ENCODE results near the gene ATOX1.
A peak's percentile ranks its signal among the peaks of the same experiment; 100 is the strongest.
"Not testable (repeated sequence)": the region's sequence is repeated elsewhere in the genome, so short reads cannot be mapped to it uniquely, and the experiment has no call there.

The ATOX1 gene

DNA sequence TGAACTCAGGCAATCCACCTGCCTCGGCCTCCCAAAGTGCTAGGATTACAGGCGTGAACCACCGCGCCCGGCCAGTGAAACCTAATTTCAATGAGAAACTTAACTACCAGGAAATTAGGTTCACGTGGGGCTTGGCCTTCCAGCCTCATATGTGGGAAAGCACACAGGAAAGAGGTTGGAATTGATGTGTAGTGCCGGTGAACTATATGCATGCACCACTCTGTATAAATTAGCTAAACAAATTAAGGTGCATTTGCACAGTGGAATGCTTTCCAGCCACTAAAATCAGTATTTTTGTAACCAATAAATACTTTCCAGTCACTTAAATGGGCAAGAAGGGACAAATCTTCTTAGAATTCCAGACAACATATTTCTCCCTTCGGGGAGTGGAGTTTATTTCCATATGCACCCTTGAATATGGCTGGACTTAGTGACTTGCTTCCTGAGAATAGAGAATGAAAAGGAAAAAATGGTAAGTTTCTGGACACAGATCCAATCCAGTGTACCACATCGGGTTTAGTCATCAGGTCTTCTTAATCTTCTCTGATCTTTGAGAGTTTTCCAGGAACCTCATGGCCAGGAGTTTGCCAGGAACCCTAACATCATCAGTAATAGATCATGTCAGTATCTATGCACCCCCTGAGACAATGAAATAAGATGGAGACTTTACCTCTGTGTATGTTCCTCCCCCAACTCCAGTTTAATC lies 24.9 kb downstream of the ATOX1 start:
- peak; percentile 95 for DNase-seq

DNA sequence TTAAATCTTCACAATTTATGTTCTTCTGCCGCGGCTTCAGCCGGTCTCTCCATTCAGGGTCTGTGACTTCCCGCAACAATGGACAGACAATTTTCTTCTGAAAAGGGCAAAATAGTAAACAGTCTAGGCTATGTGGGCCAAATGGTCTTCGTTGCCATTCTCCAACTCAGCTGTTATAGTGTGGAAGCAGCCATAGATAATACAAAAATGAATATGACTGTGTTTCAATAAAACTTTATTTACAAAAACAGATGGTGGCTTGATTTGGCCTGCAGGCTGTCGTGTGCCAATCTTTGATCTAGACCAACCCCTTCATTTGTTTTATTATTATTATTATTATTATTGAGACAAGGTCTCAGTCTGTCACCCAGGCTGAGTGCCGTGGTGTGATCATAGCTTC lies 28.1 kb downstream of the ATOX1 start:
- DNase-seq = no peak

DNA sequence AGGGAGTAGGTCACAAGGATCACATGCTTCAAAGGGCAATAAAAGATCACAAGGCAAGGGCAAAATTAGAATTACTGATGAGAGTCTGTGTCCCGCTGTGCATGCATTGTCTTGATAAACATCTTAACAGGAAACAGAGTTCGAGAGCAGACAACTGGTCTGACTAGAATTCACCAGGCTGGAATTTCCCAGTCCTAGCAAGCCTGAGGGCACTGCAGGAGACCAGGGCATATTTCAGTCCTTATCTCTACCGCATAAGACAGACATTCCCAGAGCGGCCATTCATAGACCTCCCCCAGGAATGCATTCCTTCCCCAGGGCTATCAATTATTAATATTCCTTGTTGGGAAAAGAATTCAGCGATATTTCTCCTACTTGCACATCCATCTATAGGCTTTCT lies 28.8 kb downstream of the ATOX1 start:
- not testable (repeated sequence) for DNase-seq

DNA sequence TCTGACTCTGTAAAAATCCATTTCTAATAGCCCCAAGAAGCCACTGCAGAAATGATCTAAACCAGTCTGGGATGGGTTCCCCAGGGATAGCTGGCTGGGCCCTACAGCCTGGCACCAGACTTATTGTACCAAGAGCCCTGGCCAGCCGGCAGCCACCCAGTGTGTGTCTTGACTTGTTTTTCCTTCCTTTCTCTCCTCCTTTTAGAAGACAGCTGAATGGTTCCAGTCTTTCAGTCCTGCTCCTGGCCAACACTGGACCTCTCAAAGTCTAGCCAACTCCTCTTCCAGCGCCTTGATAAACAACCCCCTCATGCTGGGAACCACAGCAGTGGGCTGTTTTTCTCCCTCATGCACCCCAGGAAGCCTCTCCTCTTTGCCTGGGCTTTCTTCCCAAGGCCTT lies 34.1 kb downstream of the ATOX1 start:
- DNase-seq = no peak

DNA sequence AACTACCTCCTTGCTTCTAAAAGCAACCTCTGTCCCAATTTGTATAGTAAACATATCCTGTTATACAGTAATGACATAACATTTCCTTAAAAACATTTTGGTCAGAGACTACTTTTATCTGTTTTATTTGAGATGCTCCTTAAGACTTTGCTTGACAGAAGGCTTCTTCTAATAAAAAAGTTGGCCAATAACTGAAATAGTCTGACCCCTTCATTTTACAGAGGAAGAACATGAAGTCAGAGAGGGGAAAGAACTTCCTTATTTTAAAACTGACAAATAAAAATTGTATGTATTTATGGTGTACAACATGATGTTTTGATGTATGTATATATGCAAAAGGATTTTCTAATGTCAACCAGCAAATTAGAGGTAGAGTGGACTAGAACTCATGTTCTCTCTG lies 35.9 kb downstream of the ATOX1 start:
- DNase-seq = no peak

DNA sequence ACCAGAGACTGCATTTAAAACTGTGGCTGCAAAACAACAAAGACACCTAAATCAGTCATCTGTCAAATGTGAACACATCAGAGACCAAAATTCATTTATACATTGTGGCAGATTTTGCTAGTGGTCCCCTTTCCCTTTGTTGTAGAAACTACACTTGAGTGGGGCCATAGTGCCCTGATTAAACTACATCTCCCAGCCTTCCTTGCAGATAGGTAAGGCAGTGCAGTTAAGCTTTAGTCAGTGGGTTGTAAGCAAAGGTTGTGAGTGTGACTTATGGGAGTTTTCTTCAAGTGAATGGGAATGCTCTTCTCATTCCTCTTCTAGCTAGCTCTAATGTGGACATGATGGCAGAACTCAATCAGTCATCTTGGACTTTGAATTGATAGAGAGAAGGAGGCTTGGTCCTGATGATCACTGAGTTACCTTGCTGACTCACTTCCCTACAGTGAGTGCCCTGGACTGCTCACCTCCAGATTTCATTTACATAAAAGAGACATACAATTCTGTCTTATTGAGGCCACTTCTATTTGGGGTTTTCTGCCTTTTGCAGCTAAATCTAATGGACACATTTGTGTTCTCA lies 36.5 kb downstream of the ATOX1 start:
- no peak for DNase-seq

DNA sequence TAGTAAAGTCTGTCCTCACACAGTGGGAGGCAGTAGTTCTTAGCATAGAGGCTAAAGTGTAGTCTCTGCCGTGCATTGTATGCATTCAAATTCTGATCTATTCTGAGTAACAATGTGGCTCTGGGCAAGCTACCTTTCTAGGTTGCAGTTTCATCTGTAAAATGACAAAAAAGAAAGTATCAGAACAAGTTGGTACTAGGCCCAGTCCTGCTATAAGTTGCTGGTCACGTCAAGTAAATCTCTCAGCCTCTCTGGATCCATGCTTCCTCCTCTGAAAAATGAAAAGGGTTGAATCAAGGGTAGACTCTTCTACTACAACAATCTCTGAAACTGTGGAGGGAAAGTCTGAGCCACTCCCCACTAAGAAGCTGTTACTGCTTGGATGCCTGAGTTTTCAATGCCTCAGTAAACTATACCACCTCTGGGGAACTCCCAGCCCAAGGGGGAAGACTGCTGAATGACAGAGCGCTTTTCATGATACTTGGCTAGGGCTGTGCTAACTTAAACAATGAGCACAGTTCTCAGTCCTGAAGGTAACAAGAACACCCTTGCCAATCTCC lies 37.3 kb downstream of the ATOX1 start:
- DNase-seq = no peak

DNA sequence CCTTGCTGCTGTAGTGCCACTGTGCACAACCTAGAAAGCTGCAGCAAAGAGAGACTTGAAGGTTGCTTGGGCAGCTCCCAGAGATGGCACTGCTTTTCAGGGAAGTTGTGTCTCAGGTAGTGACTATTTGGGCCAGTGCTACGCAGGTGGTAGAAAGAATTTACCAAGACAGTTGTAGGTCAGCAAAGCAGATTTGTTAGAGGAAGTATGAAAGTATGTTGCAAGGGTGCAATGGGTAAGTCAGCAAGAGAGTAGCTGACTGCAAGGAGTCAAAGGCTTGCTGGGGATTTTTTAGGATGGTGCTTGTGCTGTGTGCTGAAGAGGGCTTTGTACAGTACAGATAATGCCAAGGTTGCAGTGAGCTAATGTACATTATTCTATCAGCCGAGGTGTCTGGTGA lies 38.2 kb downstream of the ATOX1 start:
- DNase-seq = no peak

DNA sequence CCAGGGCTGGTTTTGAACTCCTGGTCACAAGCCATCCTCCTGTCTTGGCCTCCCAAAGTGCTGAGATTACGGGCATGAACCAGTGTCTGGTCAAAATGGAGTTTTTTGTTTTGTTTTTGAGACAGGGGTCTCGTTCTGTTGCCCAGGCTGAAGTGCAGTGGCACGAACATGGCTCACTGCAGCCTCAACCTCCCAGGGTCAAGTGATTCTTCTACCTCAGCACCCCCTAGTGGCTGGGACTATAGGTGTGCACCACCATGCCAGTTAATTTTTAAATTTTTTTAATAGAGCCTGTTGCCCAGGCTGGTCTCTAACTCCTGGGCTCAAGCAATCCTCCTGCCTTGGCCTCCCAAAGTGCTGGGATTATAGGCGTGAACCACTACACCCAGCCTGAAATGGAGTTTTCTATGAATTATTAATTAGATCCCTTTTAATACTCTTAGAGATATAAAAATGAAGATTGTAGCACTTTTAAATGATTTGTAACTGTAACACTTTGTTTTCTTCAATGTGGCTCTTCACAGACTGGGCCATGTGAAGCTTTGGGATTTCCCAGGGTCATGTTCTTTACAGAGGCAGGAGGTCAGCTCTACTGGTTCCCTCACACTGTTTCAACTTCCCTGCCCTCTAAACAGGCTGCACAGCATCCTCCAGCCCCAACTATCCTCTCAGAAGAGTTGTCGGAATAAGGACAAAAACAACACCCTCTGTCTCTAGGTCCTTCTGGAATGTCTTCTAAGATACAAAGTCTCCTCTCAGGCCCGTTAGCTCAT lies 39.0 kb downstream of the ATOX1 start:
- DNase-seq = peak; percentile 60

DNA sequence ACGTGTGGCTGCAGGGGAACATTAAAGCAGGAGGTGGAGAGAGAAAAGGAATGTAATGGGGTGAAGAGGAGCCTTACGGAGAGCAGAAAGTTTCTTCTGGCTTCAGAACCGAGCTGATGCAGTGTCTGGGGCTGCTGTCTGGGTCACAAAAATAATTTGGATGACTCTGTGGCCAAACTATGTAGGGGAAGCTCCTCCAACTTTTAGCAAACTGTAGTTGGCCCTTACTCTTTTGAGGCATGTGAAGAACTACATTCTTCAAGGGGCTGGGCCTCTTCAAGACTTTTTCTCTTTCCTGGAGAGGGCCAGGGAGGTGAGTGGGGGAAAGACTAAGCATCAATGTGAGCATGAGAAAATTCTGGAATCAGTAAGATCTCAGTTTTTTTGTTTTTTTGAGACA lies 39.8 kb downstream of the ATOX1 start:
- DNase-seq = peak; percentile 96

DNA sequence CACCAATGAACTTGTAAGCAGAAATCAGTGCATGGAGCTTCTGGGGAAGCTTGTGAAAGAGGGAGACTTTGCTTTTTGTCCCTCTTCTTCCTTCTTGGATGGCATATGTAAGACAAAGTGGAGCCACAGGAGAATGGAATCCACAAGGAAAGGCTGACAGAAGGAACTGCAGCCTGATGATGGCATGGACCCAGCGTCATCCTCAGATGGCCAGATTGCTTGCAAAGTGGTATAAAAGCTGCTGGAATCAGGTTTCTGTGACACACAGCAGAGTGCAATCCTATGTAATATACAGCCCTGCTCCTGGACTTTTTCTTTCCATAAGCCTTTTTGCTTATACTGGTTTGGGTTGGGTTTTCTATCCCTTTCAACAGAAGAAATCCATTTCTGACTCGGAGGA lies 40.3 kb downstream of the ATOX1 start:
- peak; percentile 82 for DNase-seq

DNA sequence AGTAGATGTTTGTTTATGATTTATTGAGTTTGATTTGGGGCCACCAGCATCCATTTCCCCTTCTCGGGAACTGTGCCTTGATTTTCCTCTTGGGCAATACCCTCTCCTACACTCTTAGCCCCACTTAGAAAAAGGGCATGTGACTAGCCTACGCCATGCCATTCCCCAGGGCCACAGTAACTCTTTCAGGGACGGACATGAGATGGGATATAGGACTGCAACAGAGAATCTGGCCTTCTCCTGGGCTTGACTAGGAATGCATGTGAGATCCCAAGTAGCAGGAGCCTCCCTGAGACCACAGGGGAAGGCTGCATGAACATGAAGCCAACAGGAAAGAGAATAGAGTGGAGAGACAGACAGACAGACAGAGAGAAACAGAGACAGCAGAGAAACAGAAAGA lies 41.0 kb downstream of the ATOX1 start:
- peak; percentile 49 for DNase-seq

DNA sequence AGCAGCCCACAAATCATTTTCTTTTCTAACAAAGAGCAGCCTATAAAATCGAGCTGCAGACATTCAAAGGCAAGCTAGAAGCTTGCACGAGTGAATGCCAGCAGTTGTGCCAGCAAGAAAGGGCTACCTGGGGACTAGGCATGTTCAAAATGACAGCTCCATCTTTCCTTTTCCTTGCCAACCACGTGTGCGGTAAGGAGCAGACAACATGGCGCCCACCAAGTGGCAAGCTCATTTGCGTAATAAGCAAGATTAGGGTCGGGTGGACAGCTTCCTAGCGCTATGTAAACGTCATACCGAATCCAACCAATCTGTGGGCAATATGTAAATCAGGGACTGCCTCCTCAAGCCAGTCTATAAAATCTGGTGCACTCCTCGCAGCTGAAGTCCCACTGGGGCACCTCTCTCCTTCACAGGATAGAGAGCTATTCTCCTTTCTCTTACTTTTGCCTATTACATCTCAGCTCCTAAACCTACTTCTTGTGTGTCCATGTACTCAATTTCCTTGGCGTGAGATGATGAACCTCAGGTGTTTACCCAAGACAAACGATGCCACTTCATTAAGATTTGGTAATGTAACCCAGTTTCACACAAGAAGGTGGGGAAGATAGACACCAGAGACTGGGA lies 49.2 kb downstream of the ATOX1 start:
- DNase-seq = no peak

DNA sequence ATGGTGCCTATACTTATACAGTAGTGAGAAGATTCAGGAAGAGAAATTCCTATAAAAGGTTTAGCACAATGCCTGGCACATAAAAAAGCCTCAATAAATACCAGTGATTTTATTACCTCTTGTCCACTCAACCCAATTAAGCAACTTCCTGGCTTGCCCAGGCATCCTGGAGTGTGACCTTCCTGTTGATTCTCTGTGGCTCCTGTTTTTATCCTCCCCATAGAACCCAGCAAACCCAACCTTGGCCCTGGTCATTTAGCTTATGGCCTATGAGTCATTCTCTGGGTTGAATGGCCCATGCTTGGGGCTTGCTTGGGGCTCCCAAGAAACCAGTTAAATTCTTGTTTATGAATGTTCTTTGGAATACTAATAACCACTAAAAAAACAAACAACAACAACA lies 50.3 kb downstream of the ATOX1 start:
- DNase-seq = no peak

DNA sequence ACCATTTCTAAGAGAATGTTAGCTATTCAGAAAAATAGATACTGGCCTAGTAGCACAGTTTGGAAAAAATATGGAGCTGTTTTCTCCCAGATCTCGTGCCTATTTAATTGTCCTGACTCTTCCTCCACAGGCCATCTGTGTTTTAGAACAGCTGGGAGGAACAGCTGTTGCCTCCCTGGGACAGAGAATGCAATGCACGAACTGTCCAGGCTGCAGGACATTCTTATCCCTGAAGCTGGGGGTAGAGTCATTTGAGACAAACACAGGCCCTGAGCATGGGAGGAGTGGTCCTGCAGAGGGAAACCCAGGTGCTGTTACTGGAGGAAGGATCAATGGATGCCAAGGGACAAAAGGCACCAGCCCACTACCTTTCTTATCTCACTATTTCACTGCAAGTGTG lies 50.9 kb downstream of the ATOX1 start:
- DNase-seq = no peak

DNA sequence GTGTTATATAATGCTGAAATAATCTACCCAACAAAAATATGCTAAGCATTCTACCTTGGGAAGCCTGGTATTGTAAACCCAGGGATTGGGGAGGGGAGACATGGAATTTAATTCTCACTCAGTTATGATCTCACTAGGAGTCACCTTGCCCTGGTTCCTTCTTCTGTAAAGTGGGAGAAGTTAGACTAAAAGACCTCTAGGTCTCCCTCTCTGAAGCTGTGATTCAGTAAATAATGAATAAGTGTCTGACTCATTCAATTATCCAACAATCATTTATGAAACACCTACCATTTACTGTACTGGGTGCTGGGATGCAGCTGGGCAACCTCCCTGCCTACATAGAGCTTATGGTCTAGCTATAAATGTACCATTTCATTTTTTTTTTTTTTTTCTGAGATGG lies 51.5 kb downstream of the ATOX1 start:
- DNase-seq = peak; percentile 38

DNA sequence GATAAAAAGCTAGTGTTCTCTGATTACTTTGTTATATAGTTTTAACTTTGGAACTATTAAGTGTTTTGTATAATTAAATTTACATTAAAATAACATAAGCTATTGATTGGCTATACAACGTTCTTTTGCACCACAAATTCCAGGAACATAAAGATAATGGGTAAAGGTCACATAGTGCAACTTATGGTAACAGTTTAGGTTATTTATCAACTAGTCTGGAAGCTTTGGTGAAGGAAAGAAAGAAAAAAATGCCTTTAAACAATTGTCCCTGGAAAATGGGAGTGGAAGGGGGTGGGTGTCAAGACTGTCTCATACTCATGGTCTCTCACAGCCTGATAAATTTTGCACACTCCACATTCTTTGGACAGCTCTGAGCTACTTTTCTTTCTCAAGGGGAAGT lies 54.7 kb downstream of the ATOX1 start:
- DNase-seq = no peak

DNA sequence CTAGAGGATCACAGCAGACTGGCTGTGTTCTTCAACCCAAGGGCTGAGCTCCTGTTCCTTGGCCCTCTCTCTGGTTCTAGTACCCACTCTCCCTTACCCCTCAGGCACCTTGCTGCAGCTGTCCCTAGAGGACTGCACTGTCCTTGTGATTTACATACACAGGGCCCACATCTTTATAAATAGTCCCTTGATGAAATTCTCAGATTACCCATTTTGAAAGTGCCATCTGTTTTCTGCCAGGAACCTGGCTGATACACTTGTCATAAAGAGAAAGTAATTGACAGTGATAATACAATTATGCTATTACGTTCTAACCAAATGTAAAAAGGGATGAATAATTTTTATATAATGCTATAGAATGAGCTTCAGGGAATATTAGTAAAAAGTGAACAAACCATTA lies 55.2 kb downstream of the ATOX1 start:
- no peak for DNase-seq

DNA sequence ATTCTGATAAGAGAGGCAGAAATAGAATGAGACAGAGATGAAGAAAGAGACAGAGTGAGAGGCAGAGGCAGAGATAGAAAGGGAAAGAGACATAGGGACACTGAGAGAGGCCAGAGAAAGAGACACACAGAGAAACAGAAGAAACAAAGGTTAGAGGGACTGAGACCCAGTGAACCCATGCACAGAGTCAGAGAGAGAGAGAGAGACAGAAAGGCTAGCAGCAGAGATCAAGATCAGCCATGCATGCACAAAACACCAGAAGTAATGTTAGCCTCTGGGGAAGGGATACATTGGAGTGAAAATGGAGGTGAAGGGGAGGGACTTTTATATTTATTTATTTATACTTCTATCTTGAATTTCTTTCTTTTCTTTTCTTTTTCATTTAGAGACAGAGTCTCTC lies 57.6 kb downstream of the ATOX1 start:
- DNase-seq = no peak

DNA sequence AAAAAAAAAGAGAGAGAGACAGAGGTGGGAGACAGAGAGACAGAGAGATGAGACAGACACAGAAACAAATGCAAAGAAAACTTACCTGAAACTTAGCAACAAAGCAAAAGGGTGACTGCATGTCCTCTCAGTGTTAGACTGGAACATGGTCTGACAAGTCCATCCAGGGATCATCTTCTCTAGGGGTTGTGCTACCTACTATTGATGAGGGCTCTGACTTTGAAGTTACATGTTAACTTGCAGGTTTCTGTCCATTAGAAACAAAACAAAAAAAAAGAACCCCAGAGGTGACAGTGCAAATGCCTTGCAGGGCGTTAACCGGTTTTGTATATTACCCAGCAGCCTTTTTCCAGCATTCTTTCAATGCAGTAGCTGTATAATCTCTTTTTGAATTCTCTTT lies 58.1 kb downstream of the ATOX1 start:
- DNase-seq = no peak

DNA sequence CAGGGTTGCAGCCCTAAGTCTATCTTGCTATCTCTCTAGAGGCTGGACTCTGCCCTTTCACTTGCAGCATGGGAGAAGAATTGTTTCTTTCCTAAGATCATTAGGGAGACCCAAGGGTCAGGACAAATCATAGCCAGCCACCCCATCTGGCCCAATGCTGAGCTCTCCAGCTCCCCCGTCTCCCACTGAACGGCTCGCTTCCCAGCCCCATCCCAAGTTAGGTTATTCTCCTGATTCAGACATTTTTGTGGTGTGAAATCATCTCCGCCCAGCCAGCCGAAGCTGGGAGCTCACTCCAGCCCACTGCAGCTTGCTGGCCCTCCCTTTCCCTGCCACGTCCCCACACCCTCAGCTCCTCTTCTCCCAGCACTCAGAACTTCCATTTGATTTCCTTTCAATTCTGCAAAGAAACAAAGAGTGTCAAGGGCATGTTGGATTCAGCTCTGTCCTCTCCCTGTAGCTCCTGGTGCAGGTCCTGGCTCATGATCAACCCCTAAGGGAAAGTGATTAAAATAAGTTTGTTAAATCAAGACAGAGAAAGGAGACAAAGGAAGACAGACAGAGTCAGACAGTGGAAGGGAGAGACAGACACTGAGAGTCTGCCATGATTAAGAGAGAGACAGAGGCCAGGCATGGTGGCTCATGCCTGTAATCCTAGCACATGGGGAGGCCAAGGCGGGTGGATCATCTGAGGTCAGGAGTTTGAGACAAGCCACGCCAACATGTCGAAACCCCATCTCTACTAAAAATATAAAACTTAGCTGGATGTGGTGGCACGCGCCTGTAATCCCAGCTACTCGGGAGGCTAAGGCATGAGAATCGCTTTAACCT lies 59.1 kb downstream of the ATOX1 start:
- DNase-seq = peak; percentile 99

DNA sequence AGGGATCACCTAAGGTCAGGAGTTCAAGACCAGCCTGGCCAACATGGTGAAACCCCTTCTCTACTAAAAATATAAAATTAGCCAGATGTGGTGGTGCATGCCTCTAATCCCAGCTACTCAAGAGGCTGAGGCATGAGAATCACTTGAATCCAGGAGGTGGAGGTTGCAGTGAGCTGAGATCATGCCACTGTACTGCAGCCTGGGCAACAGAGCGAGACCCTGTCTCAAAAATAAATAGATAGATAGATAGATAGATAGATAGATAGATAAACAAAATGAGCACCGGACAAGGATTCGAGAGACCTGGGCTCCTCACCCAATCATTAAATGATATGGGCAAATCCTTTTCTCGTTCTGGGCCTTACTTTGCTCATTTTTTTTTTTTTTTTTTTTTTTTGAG lies 60.4 kb downstream of the ATOX1 start:
- DNase-seq = not testable (repeated sequence)

DNA sequence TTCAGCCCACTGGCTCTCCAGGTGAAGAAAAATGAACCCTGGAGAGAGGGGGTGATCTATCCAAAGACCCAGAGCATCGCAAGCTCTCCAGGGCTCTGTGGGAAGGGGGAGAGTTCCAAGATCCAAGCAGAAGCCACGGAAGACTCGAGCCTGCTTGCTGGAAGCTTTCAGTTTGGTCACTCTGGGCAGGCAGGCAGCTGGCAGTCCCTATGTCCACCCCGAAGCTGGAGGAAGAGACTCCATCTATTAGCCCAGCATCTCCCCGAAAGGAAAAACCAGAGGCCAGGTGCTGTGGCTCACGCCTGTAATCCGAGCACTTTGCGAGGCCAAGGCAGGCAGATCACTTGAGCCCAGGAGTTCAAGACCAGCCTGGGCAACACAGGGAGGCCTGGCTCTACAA lies 61.0 kb downstream of the ATOX1 start:
- DNase-seq = no peak

Data from fibroblast of upper back skin (primary cell).